HL-60/S4 treated with retinoic acid at 250 ng/mL for 4 days and 3 days (cell line): ENCODE results near the gene TNFRSF17.
"Not testable (repeated sequence)": the region's sequence is repeated elsewhere in the genome, so short reads cannot be mapped to it uniquely, and the experiment has no call there.

Experiments
- in situ Hi-C: fragments of 300-500 bp; cut with MboI; formaldehyde crosslinking; loops from 2 replicates; pipeline ENCODE4 v1.7.0; 2022; ENCODE audit warnings: low sequenced_read_pairs

TNFRSF17 gene

GRCh38 chr16:11968577-11968976 is 3.6 kb downstream of the TNFRSF17 start:
- in situ Hi-C loops, result no loop called here

DNA sequence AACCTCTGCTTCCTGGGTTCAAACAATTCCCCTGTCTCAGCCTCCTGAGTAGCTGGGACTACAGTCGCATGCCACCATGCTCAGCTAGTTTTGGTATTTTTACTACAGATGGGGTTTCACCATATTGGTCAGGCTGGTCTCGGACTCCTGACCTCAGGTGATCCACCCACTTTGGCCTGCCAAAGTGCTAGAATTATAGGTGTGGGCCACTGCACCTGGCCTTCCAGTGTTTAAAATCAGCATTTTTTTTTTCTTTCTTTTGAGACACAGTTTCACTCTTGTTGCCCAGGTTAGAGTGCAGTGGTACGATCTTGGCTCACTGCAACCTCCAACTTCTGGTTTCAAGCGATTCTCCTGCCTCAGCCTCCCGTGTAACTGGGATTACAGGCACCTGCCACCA is 5.3 kb downstream of the TNFRSF17 start:
- in situ Hi-C loops, result not testable (repeated sequence)

GRCh38 chr16:11972128-11972527 is 7.1 kb downstream of the TNFRSF17 start:
- in situ Hi-C loops, result no loop called here

DNA sequence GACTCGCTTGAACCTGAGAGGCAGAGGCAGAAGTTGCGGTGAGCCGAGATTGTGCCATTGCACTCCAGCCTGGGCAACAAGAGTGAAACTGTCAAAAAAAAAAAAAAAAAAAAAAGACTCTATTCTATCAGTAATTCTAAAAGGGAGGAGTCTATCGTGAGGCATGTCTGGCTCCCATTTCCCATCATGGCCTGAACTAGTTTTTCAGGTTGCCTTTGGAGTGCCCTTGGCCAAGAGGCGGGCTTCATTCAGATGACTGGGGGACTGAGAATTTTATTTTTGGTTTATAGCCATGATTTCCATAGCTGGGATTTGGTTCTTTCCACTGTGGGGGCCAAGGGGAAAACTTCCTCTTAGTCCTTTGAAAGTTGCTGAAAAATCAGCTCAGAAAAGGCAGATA is 8.1 kb downstream of the TNFRSF17 start:
- in situ Hi-C loops, result no loop called here

DNA sequence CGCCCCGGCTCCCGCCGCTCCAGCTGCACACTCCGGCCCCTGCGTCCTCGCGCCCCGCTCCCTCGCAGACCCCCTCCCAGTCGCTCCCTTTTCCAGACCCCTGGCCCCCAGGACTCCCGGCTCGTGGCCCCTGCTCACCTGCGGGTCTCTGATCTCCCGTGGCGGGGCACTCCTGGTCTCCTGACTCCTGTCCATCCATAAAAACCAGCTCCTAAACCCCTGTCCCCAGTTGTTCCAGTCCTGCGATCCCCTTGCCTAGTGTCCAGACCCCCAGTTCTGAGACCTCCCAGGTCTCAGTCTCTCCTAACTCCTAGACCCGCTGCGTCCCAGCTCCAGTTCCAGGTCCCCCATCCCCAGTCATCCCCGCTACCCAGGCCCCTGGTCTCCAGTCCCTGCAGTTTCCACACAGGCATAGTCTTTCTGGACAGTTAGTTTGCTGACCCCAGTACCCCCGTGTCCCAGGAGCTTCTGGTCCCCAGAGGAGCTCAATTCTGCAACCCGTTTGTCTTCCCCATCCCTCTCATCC is 11.9 kb downstream of the TNFRSF17 start:
- in situ Hi-C loops, result no loop called here

- in situ Hi-C loops, result no loop called here
Observed at GRCh38 chr16:11977376-11978041, 12.5 kb downstream of the TNFRSF17 start.

DNA sequence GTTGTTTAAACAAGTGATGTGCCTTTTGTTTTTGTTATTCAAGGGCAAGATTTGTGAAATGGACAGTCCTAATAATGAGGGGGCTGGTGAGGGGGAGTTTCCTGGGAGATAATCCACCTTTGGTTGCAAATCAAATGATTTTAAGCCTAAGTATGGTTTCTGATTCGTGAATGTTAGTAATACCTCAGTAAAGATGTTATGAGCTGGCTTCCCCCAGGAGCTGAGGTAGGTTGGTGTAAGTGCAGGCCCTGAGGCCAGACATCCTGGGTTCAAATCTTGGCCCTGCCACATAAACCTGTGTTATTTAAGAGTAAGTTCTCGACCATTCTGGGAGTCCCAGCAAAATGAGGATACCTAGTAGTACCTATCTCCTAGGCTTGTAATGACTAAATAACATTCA is 13.1 kb downstream of the TNFRSF17 start:
- in situ Hi-C loops, result no loop called here

GRCh38 chr16:11979013-11979672 is 14.1 kb downstream of the TNFRSF17 start:
- in situ Hi-C loops, result no loop called here

GRCh38 chr16:11980136-11980844 is 15.3 kb downstream of the TNFRSF17 start:
- in situ Hi-C loops, result no loop called here

- in situ Hi-C loops, result no loop called here
Observed at GRCh38 chr16:11985250-11985649, 20.2 kb downstream of the TNFRSF17 start.

- in situ Hi-C loops, result no loop called here
Observed at GRCh38 chr16:11986521-11987057, 21.6 kb downstream of the TNFRSF17 start.

DNA sequence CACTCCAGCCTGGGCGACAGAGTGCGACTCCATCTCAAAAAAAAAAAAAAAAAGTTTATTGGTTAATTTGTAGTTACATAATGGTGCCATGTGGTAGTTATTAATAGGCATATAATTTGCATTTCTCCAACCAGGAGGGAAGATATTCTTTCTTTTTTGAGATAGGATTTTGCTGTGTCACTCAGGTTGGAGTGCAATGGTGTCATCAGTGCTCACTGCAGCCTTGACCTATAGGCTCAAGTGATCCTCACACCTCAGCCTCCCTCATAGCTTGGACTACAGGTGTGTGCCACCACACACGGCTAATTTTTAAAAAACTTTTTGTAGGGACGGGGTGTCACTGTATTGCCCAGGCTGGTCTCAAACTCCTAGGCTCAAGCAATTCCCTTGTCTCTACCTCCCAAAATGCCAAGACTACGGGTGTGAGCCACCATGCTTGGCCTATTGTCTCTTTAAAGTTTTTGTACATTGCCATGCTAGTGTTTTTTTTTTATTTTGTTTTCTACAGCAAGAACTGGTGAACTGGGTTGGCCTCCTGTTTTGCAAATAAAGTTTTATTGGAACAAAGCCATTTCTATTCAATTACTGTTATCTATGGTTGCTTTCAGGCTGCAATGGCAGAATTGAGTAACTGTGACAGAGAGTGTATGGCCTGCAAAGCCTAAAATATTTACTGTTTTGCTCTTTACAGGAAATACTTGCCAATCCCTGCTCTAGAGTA is 23.4 kb downstream of the TNFRSF17 start:
- in situ Hi-C loops, result no loop called here

DNA sequence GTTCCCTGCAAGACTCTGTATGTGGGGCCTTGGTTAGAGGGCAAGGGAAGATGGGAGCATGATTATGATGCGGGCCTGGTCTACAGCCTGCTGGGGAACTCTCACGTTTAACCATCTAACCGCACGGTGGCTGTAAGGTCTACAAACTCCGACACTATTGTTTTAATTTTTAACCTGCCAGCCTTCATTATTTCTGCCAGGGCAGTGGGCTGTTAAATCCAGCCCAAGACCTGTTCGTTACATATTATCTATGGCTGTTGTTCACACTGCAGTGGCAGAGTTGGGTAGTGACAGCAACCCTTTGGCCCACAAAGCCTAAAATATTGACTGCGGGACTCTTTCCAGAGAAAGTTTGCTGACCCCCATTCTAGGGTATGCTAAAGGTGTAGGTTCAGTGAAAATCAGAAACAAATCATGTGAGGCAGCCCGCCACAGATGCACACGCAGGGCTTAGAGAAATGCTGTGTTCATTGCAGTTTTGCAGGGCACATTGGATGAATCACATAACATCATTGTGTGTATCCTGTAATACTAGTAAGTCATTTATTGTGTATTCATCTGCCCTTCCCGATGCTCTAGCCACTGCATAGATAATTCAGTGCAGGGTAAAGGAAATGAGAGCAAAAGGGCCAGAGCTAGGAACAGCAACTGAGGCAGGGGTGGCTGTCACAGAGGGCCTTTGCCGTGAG is 25.8 kb downstream of the TNFRSF17 start:
- in situ Hi-C loops, result no loop called here

DNA sequence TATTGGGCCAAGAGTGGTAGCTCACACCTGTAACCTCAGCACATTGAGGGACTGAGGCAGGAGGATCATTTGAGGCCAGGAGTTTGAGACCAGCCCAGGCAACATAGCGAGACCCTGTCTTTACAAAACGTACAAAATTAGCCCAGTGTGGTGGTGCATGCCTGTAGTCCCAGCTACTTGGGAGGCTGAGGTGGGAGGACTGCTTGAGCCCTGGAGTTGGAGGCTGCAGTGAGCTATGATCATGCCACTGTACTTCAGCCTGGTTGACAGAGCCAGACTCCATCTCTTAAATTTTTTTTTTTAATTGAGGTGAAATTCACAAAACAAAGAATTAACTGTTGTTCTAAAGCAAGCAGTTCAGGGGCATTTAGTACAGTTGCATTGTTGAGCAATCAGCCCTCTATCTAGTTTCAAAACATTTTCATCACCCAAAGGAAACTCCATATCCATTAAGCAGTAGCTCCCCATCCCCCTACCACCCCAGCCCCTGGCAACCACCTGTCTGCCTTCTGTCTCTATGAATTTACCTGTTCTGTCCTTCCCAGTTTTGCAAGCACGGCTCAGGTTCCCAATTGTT is 27.1 kb downstream of the TNFRSF17 start:
- in situ Hi-C loops, result no loop called here

DNA sequence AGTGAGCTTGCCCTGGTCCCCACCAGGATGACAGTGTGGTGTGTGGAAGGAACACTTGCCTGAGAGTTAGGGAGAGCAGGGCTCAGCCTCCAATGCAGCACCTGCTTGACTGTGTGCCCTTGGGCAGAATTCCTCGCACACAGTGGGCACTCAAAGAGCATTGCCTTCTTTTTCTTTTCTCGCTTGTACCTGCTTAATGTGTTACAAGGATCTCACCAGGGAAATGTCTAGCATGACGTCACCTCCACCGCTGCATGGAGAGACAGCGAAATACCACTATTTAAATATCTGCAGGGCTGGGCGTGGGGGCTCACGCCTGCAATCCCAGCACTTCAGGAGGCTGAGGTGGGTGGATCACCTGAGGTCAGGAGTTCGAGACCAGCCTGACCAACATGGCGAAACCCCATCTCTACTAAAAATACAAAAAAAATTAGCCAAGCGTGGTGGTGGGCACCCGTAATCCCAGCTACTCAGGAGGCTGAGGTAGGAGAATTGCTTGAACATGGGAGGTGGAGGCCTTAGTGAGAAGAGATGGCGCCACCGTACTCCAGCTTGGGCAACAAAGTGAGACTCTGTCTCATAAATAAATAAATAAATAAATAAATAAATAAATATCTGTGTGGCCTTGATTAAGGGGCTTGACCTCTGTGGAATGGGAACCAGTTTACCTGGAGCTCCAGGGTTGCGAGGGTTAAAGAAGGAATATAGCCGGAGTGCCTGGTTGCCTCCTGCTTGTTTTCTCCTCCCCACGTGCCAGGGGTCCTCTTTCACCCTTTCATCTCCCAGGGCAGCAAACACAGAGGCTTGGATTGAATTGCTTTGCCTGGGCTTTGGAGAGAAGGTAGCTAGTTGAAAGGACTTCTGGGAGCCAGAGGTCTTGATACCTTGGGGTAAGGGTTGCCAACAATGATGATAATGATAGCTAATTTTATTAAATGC is 27.8 kb downstream of the TNFRSF17 start:
- in situ Hi-C loops, result no loop called here

- in situ Hi-C loops, result no loop called here
Observed at GRCh38 chr16:11994143-11995119, 29.4 kb downstream of the TNFRSF17 start.

DNA sequence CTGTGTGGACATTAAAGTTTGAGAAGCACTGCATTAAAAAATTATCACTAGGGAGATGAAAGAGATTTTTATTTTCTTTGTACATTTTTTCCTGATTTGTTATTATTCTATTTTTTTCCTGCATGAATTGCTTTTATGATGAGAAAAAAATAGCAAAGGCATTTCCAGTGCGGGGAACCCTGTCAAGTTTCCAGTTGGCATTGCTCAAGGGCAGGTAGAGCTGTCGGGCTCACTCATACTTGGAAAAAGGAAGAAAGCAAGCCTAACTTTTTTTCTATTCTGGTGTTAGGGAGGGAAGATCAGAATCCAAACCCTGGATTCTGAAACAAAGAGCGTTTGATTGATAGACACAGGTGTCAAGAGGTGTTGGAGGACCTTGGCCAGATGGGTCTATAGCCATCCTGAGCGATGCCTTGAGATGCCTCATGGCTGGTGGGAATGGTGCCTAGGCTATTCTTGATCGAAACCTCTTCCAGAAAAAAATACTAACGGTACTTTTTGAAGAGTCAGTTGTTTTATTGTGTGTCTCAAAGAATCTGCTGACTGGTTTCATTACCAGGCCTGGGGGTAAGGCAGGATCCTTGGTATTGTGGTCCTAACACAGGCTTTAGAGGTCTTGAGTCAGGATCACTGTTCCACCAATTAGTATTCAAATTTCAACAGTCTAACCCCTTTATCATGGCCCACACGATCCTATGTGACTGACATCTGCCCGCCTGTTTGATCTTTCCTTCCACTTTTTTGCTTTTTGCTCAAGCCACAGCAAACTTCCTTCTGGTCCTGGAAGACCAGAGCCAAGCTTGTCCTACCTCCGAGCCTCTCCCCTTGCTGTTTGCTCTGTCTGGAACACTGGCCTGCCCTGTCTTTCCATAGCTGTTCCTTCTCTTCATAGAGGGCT is 31.7 kb downstream of the TNFRSF17 start:
- in situ Hi-C loops, result no loop called here
